CD14-positive monocyte (primary cell): ENCODE results near the gene RAC2. TPM values are rescaled to one million over a fixed set of nuclear protein-coding genes. Genes with fewer than 3 reads are reported as not detected.

Source experiments
- DNase-seq, 3 donors: peaks; one replicate each; pipeline ENCODE4 v3.0.0-alpha.2; 2011 to 2022
- H2AFZ ChIP-seq: 2 replicates; pipeline ENCODE4 v1.6.0; 2012; ENCODE audit warnings: mild to moderate bottlenecking, low read depth, low read length, inconsistent platforms; ENCODE audit not compliant: insufficient read depth, poor library complexity, severe bottlenecking
- H3K27ac ChIP-seq, 2 donors: 1 replicate in 1 of 2; 2 replicates in 1 of 2; pipeline ENCODE4 v1.5.1; 2012 to 2013; ENCODE audit warnings: low read length in 2 of 2, control low read depth in 1 of 2, inconsistent platforms in 1 of 2, low read depth in 1 of 2, mild to moderate bottlenecking in 1 of 2
- H3K27me3 ChIP-seq, 2 donors: one replicate each; pipeline versions ENCODE4 v1.6.0 to v1.6.1; 2011 to 2013; ENCODE audit warnings: low read length in 2 of 2; ENCODE audit not compliant: control insufficient read depth in 2 of 2, insufficient read depth in 2 of 2
- H3K36me3 ChIP-seq, 2 donors: replicated peaks in 1 of 2; 1 replicate in 1 of 2; 2 replicates in 1 of 2; pipeline versions ENCODE4 v1.5.1 to v1.6.1; 2012 to 2013; ENCODE audit warnings: low read length in 2 of 2, control low read depth in 1 of 2, inconsistent platforms in 1 of 2, mild to moderate bottlenecking in 1 of 2; ENCODE audit not compliant: insufficient read depth in 2 of 2, control insufficient read depth in 1 of 2
- H3K4me1 ChIP-seq, 2 donors: 1 replicate in 1 of 2; 2 replicates in 1 of 2; pipeline versions ENCODE4 v1.5.1 to v1.6.1; 2012 to 2013; ENCODE audit warnings: low read length in 2 of 2, control low read depth in 1 of 2, inconsistent platforms in 1 of 2, mild to moderate bottlenecking in 1 of 2, moderate library complexity in 1 of 2; ENCODE audit not compliant: insufficient read depth in 2 of 2, control insufficient read depth in 1 of 2
- H3K4me2 ChIP-seq: replicated peaks from 2 replicates; pipeline ENCODE3; 2012; ENCODE audit warnings: low read length, moderate library complexity, mild to moderate bottlenecking; ENCODE audit not compliant: poor library complexity, severe bottlenecking; ENCODE audit errors: extremely low read depth
- H3K4me3 ChIP-seq, 3 experiments: fragments of 200-600 bp in 1 of 3; sonication (generic) in 1 of 3; replicated peaks in 1 of 3; 1 replicate in 2 of 3; 2 replicates in 1 of 3; pipeline ENCODE4 v1.5.1; 2011 to 2013; ENCODE audit warnings: low read length in 3 of 3, mild to moderate bottlenecking in 3 of 3, control low read depth in 2 of 3, low read depth in 2 of 3, inconsistent platforms in 1 of 3, moderate library complexity in 1 of 3
- H3K79me2 ChIP-seq: 2 replicates; pipeline ENCODE4 v1.6.0; 2012; ENCODE audit warnings: mild to moderate bottlenecking, control low read depth, inconsistent platforms, low read length, moderate library complexity; ENCODE audit not compliant: insufficient read depth
- H3K9ac ChIP-seq: 2 replicates; pipeline ENCODE4 v1.6.0; 2017; ENCODE audit warnings: low read length, mild to moderate bottlenecking; ENCODE audit not compliant: insufficient read depth, poor library complexity, severe bottlenecking
- H3K9me3 ChIP-seq, 2 donors: replicated peaks in 1 of 2; 1 replicate in 1 of 2; 2 replicates in 1 of 2; pipeline versions ENCODE4 v1.5.1 to v1.6.1; 2012 to 2013; ENCODE audit warnings: low read length in 2 of 2, control low read depth in 1 of 2; ENCODE audit not compliant: control insufficient read depth in 1 of 2, insufficient read depth in 1 of 2
- H4K20me1 ChIP-seq: 2 replicates; pipeline ENCODE4 v1.6.0; 2012; ENCODE audit warnings: mild to moderate bottlenecking, low read length, control low read depth, moderate library complexity; ENCODE audit not compliant: insufficient read depth
- H3K27ac Mint-ChIP-seq, 7 donors: one replicate each; pipeline ENCODE4 v1.8.0; 2020; ENCODE audit warnings: mild to moderate bottlenecking in 7 of 7, mixed read lengths in 7 of 7, moderate library complexity in 6 of 7, inconsistent platforms in 2 of 7
- H3K27me3 Mint-ChIP-seq, 3 donors: one replicate each; pipeline ENCODE4 v1.8.0; 2021 to 2022; ENCODE audit warnings: low read depth in 3 of 3, mild to moderate bottlenecking in 3 of 3, mixed read lengths in 3 of 3, moderate library complexity in 3 of 3, inconsistent platforms in 1 of 3
- H3K36me3 Mint-ChIP-seq, 2 donors: one replicate each; pipeline ENCODE4 v1.8.0; 2020; ENCODE audit warnings: mixed read lengths in 2 of 2, inconsistent platforms in 1 of 2, mild to moderate bottlenecking in 1 of 2
- H3K4me1 Mint-ChIP-seq: one replicate; pipeline ENCODE4 v1.8.0; 2020; ENCODE audit warnings: mild to moderate bottlenecking, mixed read lengths
- H3K4me3 Mint-ChIP-seq, 2 donors: one replicate each; pipeline ENCODE4 v1.8.0; 2020; ENCODE audit warnings: mild to moderate bottlenecking in 2 of 2, mixed read lengths in 2 of 2, moderate library complexity in 1 of 2
- H3K9me3 Mint-ChIP-seq, 7 donors: one replicate each; pipeline ENCODE4 v1.8.0; 2020 to 2022; ENCODE audit warnings: mixed read lengths in 7 of 7, mild to moderate bottlenecking in 6 of 7, moderate library complexity in 6 of 7, inconsistent platforms in 2 of 7
- WGBS: methylation state at CpG from one replicate; pipeline ENCODE4 v1.1.5; 2013; ENCODE audit warnings: missing lambda C conversion rate; ENCODE audit not compliant: insufficient coverage; 5-methylcytosine and 5-hydroxymethylcytosine counted together
- intact Hi-C, 2 donors: fragments of 100-400 bp; cut with micrococcal nuclease; formaldehyde crosslinking; loops; one replicate each; pipeline versions ENCODE4 v1.15.0 to v1.15.1; 2023
- polyA plus RNA-seq, 3 donors: library from polyadenylated mRNA; depleted of rRNA in 1 of 3; unstranded in 2 of 3; stranded (reverse) in 1 of 3; fragments of 300-500 nt in 2 of 3; fragments of >200 nt in 1 of 3; fragmentation: Illumina TruSeq in 2 of 3; gene quantifications; 1 replicate in 2 of 3; 2 replicates in 1 of 3; pipeline ENCODE4 v1.2.3, GENCODE V29; 2012 to 2021
- TF ChIP-seq, protein P1 (sequence below): fragments of 200-600 bp; IDR thresholded peaks from one replicate; pipeline ENCODE4 v1.8.0; 2022; ENCODE audit warnings: antibody characterized with exemption, mild to moderate bottlenecking

The RAC2 gene
- polyA plus RNA-seq, 3 donors = 360 to 529 (median 526) TPM

DNA sequence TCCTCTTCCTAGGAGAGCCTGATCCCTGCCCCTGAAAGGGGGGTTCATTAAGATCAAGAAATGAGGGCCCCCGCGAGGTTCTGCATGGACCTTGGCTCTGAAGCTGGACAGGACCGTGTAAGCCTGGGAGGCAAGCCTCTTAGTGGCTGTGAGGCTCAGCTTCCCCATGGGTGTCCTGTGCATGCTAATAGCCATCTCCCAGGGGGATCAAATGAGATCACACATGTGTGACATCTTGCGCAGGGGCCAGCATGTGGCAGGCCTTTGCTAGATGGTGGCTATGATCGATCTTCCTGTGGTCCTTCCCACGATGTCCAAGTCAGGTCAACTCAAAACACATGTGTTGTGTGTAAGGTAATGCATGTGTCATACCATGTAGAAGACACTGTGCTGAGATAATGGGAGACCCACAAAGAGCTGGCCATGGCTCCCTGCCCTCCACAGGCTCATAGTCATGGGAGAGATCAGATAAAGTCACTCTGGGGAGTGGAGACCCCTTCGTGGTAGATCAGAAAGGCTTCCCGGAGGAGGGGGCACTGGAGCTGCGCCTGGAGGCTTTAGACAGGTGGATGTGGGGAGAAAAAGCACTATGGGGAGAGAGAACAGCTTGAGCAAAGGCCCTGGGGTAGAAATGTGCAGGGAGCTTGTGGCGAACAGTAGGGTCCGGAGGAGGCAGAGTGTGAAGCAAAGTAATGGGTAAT, 3.7 kb downstream of the RAC2 start:
- H3K36me3 Mint-ChIP-seq = peaks cover 54 to 67% of the 10 kb centered on the region in 2 donors
- DNase-seq = peak in 1 of 3 donors; percentile 5
- H3K4me3 ChIP-seq = no peak overlapping the region

More for the DNA sequence above, 3.7 kb downstream of the RAC2 start:
- Histone ChIP-seq H3K27me3 (no peaks in the 10 kb centered on the region), H4K20me1 (peaks cover 68% of the 10 kb centered on the region), H3K36me3 (peaks cover 53 to 60% of the 10 kb centered on the region in 2 donors), H3K79me2 (peaks cover 87% of the 10 kb centered on the region), H2AFZ (no peak overlapping the region), H3K27ac (peak overlapping the region; percentile 96 to 98), H3K4me1 (peaks cover 94 to 99% of the 10 kb centered on the region in 2 donors), H3K9ac (no peak overlapping the region), H3K9me3 (no peaks in the 10 kb centered on the region), H3K4me2 (no peak overlapping the region)
- H3K4me3 Mint-ChIP-seq = peak overlapping the region in 1 of 2 donors; percentile 37
- peak overlapping the region; percentile 10 to 99 (median 97) for H3K27ac Mint-ChIP-seq
- TF ChIP-seq, protein P1, sequence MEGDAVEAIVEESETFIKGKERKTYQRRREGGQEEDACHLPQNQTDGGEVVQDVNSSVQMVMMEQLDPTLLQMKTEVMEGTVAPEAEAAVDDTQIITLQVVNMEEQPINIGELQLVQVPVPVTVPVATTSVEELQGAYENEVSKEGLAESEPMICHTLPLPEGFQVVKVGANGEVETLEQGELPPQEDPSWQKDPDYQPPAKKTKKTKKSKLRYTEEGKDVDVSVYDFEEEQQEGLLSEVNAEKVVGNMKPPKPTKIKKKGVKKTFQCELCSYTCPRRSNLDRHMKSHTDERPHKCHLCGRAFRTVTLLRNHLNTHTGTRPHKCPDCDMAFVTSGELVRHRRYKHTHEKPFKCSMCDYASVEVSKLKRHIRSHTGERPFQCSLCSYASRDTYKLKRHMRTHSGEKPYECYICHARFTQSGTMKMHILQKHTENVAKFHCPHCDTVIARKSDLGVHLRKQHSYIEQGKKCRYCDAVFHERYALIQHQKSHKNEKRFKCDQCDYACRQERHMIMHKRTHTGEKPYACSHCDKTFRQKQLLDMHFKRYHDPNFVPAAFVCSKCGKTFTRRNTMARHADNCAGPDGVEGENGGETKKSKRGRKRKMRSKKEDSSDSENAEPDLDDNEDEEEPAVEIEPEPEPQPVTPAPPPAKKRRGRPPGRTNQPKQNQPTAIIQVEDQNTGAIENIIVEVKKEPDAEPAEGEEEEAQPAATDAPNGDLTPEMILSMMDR = no peak
- intact Hi-C loops = loop anchor here in 1 of 2 donors (5.0 kb wide), 1 partner anchor 42 kb away; the partner anchor contains the start of gene CYTH4
- H3K4me1 Mint-ChIP-seq = peaks cover 90% of the 10 kb centered on the region
- WGBS = 90% methylated on average over 9 of the region's 11 CpGs
- peaks cover 0 to 2% (median 0%) of the 10 kb centered on the region in 3 donors for H3K27me3 Mint-ChIP-seq
- H3K9me3 Mint-ChIP-seq = no peaks in the 10 kb centered on the region
